ENCODE measurements around the gene FRRS1.
"Not testable (repeated sequence)": the region's sequence is repeated elsewhere in the genome, so short reads cannot be mapped to it uniquely, and the experiment has no call there.

FRRS1 gene

GRCh38 chr1:99764439-99764838 lies 2.0 kb downstream of the FRRS1 start:
- DNase-seq, result no peak

GRCh38 chr1:99763956-99764355 lies 2.5 kb downstream of the FRRS1 start:
- DNase-seq, result no peak

- no peak for DNase-seq
Measured at GRCh38 chr1:99761774-99762173, 4.7 kb downstream of the FRRS1 start.

GRCh38 chr1:99759518-99760160 lies 6.8 kb downstream of the FRRS1 start:
- DNase-seq, result no peak

GRCh38 chr1:99758686-99759517 lies 7.5 kb downstream of the FRRS1 start:
- DNase-seq, result not testable (repeated sequence)

- DNase-seq, result peak; percentile 18
Measured at GRCh38 chr1:99758073-99758511, 8.3 kb downstream of the FRRS1 start.

GRCh38 chr1:99756598-99756997 lies 9.8 kb downstream of the FRRS1 start:
- DNase-seq, result no peak

GRCh38 chr1:99755664-99756063 lies 10.8 kb downstream of the FRRS1 start:
- DNase-seq, result no peak

GRCh38 chr1:99754697-99755096 lies 11.7 kb downstream of the FRRS1 start:
- DNase-seq, result no peak

- no peak for DNase-seq
Measured at GRCh38 chr1:99754055-99754626, 12.3 kb downstream of the FRRS1 start.

- DNase-seq, result peak; percentile 64
Measured at GRCh38 chr1:99751877-99752504, 14.4 kb downstream of the FRRS1 start.

GRCh38 chr1:99749504-99750347 lies 16.7 kb downstream of the FRRS1 start:
- peak; percentile 30 for DNase-seq

- no peak for DNase-seq
Measured at GRCh38 chr1:99748419-99748818, 18.0 kb downstream of the FRRS1 start.

- DNase-seq, result no peak
Measured at GRCh38 chr1:99745684-99746083, 20.8 kb downstream of the FRRS1 start.

- no peak for DNase-seq
Measured at GRCh38 chr1:99745061-99745460, 21.4 kb downstream of the FRRS1 start.

- no peak for DNase-seq
Measured at GRCh38 chr1:99740141-99740540, 26.3 kb downstream of the FRRS1 start.

GRCh38 chr1:99738858-99739465 lies 27.5 kb downstream of the FRRS1 start:
- DNase-seq, result no peak

GRCh38 chr1:99737016-99737415 lies 29.4 kb downstream of the FRRS1 start:
- peak; percentile 28 for DNase-seq

- DNase-seq, result no peak
Measured at GRCh38 chr1:99735852-99736251, 30.6 kb downstream of the FRRS1 start.

GRCh38 chr1:99731384-99731783 lies 35.1 kb downstream of the FRRS1 start:
- DNase-seq, result peak; percentile 55

- DNase-seq, result no peak
Measured at GRCh38 chr1:99728494-99729235, 37.8 kb downstream of the FRRS1 start.

Measured in activated CD4-positive, alpha-beta T cell treated with anti-CD3 and anti-CD28 coated beads, Interleukin-2, amount 50 U/mL, for 16 hours (primary cell).